NB4 (cell line): Measurements from ENCODE around the gene LALBA.

Source experiments
- MYC ChIP-seq: IDR thresholded peaks from 2 replicates; pipeline ENCODE4 v1.6.1; 2011; ENCODE audit warnings: low read depth, low read length
- TF ChIP-seq, protein P1 (sequence below): IDR thresholded peaks from one replicate; pipeline ENCODE4 v1.5.1; 2012; ENCODE audit warnings: low read depth, low read length

DNA sequence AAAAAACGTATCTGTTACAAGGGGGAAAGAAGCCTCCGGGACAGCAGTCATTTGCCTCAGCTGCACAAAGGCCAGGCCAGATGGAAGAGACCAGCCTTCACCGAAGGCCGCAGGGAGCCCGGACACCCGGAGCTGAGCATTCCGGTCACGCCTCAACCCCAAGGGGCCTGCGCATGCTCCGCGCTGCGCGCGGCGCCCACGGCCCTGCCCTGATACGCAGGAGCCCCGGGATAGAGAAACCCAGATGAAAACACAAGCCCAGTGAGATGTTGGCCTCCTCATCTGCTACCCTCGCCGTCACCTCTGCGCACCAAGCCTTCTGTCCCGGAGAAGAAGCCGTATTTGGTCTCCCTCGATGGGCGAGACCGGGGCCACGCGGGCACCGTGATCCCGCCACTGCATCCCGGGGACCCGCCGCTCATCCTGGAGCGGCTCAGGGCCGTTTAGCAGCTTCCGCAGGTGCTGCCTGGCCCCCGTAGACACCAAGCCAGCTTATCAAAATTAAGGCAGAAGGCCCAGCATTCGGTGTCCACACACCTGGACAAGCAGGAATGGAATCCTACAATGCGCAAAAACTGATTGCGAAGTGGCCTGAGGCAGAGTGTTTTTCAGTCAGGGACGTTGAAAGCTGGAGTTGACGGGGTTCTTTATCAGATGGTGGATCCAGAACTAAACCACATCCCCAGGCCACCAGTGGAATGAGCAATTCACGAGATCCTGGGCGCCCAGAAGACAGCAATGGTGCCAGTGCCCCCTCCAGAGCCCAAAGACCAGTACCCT, 41.8 kb downstream of the LALBA start:
- TF ChIP-seq, protein P1, sequence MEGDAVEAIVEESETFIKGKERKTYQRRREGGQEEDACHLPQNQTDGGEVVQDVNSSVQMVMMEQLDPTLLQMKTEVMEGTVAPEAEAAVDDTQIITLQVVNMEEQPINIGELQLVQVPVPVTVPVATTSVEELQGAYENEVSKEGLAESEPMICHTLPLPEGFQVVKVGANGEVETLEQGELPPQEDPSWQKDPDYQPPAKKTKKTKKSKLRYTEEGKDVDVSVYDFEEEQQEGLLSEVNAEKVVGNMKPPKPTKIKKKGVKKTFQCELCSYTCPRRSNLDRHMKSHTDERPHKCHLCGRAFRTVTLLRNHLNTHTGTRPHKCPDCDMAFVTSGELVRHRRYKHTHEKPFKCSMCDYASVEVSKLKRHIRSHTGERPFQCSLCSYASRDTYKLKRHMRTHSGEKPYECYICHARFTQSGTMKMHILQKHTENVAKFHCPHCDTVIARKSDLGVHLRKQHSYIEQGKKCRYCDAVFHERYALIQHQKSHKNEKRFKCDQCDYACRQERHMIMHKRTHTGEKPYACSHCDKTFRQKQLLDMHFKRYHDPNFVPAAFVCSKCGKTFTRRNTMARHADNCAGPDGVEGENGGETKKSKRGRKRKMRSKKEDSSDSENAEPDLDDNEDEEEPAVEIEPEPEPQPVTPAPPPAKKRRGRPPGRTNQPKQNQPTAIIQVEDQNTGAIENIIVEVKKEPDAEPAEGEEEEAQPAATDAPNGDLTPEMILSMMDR, result no peak
- TF ChIP-seq MYC, result no peak
